GM21447 (cell line): ENCODE results near the gene ARHGAP8.

Experiments
- ATAC-seq: cut with Tn5 transposase; IDR thresholded peaks from one replicate; pipeline ENCODE4 v1.9.1; 2021; ENCODE audit not compliant: unreplicated experiment

ARHGAP8 gene

GRCh38 chr22:44724859-44725258 is 27.5 kb upstream of the ARHGAP8 start:
- ATAC-seq, result no peak

- ATAC-seq, result no peak
Measured at GRCh38 chr22:44726439-44726838, 25.9 kb upstream of the ARHGAP8 start.

GRCh38 chr22:44727148-44727547 is 25.2 kb upstream of the ARHGAP8 start:
- ATAC-seq, result no peak

- ATAC-seq, result no peak
Measured at GRCh38 chr22:44727709-44728108, 24.7 kb upstream of the ARHGAP8 start.

- no peak for ATAC-seq
Measured at GRCh38 chr22:44728761-44729324, 23.5 kb upstream of the ARHGAP8 start.

- ATAC-seq, result no peak
Measured at GRCh38 chr22:44729391-44730021, 22.9 kb upstream of the ARHGAP8 start.

- no peak for ATAC-seq
Measured at GRCh38 chr22:44730022-44730393, 22.4 kb upstream of the ARHGAP8 start.

- ATAC-seq, result no peak
Measured at GRCh38 chr22:44730490-44731356, 21.7 kb upstream of the ARHGAP8 start.

GRCh38 chr22:44731357-44731970 is 20.9 kb upstream of the ARHGAP8 start:
- ATAC-seq, result no peak

GRCh38 chr22:44732017-44732561 is 20.3 kb upstream of the ARHGAP8 start:
- ATAC-seq, result no peak

- no peak for ATAC-seq
Measured at GRCh38 chr22:44732661-44733060, 19.7 kb upstream of the ARHGAP8 start.

GRCh38 chr22:44733426-44734106 is 18.8 kb upstream of the ARHGAP8 start:
- no peak for ATAC-seq

- ATAC-seq, result no peak
Measured at GRCh38 chr22:44734278-44734677, 18.1 kb upstream of the ARHGAP8 start.

- ATAC-seq, result no peak
Measured at GRCh38 chr22:44734801-44735517, 17.4 kb upstream of the ARHGAP8 start.

- ATAC-seq, result no peak
Measured at GRCh38 chr22:44735518-44736428, 16.6 kb upstream of the ARHGAP8 start.

- no peak for ATAC-seq
Measured at GRCh38 chr22:44736581-44737405, 15.6 kb upstream of the ARHGAP8 start.

GRCh38 chr22:44737406-44738346 is 14.7 kb upstream of the ARHGAP8 start:
- no peak for ATAC-seq
